Caco-2 (cell line): Measurements from ENCODE around the gene TSTD2. TPM values are rescaled to one million over a fixed set of nuclear protein-coding genes. Genes with fewer than 3 reads are reported as not detected.

ENCODE experiments used
- Bru-seq: library from RNA; stranded (reverse); fragments of 400-500 nt; gene quantifications from one replicate; lab custom pipeline; 2021; lab: Mats Ljungman, UMichigan
- BruChase-seq, 2 experiments: library from RNA; stranded (reverse); fragments of 400-500 nt; gene quantifications; one replicate each; lab custom pipeline; 2021; lab: Mats Ljungman, UMichigan
- BruUV-seq: library from RNA; stranded (reverse); fragments of 400-500 nt; replicated peaks from 2 replicates; lab custom pipeline; 2021; lab: Mats Ljungman, UMichigan
- CTCF ChIA-PET: fragments of 300-600 bp; sonication (Branson Sonifier 250); formaldehyde crosslinking; loops from one replicate; lab custom pipeline; 2022; ENCODE audit warnings: antibody characterized with exemption; lab: Charles Lee
- POLR2A ChIA-PET: fragments of 300-600 bp; sonication (Branson Sonifier 250); formaldehyde crosslinking; loops from one replicate; lab custom pipeline; 2022; ENCODE audit warnings: antibody characterized with exemption; lab: Charles Lee
- DNase-seq, 2 experiments: peaks; one replicate each; pipeline versions ENCODE4 v3.0.0 to v3.0.0-alpha.2; 2020 to 2022
- H3K27me3 ChIP-seq: replicated peaks from 2 replicates; pipeline ENCODE4 v1.6.0; 2011; ENCODE audit warnings: low read length; ENCODE audit not compliant: control insufficient read depth, insufficient read depth
- H3K36me3 ChIP-seq: 2 replicates; pipeline ENCODE4 v1.5.1; 2011; ENCODE audit warnings: low read length; ENCODE audit not compliant: control insufficient read depth, insufficient read depth
- H3K4me1 ChIP-seq: fragments of 250-450 bp; sonication (Bioruptor Pico); 2 replicates; pipeline ENCODE4 v1.5.1; 2020; ENCODE audit warnings: mild to moderate bottlenecking
- H3K4me3 ChIP-seq: 2 replicates; pipeline ENCODE4 v1.5.1; 2011; ENCODE audit warnings: low read depth, mild to moderate bottlenecking, control low read depth, low read length
- H3K9me3 ChIP-seq: fragments of 250-450 bp; sonication (Bioruptor Pico); 2 replicates; pipeline ENCODE4 v1.5.1; 2020; ENCODE audit warnings: mild to moderate bottlenecking, moderate library complexity
- H3K27ac Mint-ChIP-seq: one replicate; pipeline ENCODE4 v1.8.0; 2022; ENCODE audit warnings: mixed read lengths; ENCODE audit not compliant: unreplicated experiment
- H3K27me3 Mint-ChIP-seq: one replicate; pipeline ENCODE4 v1.8.0; 2022; ENCODE audit warnings: mixed read lengths; ENCODE audit not compliant: insufficient read depth, unreplicated experiment
- H3K36me3 Mint-ChIP-seq: one replicate; pipeline ENCODE4 v1.8.0; 2022; ENCODE audit warnings: mild to moderate bottlenecking, mixed read lengths; ENCODE audit not compliant: insufficient read depth, unreplicated experiment
- H3K4me1 Mint-ChIP-seq: one replicate; pipeline ENCODE4 v1.8.0; 2022; ENCODE audit warnings: low read depth, mixed read lengths; ENCODE audit not compliant: unreplicated experiment
- H3K4me3 Mint-ChIP-seq: one replicate; pipeline ENCODE4 v1.8.0; 2022; ENCODE audit warnings: mild to moderate bottlenecking, moderate library complexity, mixed read lengths; ENCODE audit not compliant: unreplicated experiment
- H3K9me3 Mint-ChIP-seq: one replicate; pipeline ENCODE4 v1.8.0; 2022; ENCODE audit warnings: mixed read lengths; ENCODE audit not compliant: unreplicated experiment
- CTCF ChIP-seq, 2 experiments: fragments of 200-600 bp in 1 of 2; IDR thresholded peaks; 1 replicate in 1 of 2; 2 replicates in 1 of 2; pipeline versions ENCODE4 v1.5.1 to v1.8.0; 2011 to 2022; ENCODE audit warnings: antibody characterized with exemption in 1 of 2, control low read depth in 1 of 2, inconsistent platforms in 1 of 2, low read depth in 1 of 2, low read length in 1 of 2, mild to moderate bottlenecking in 1 of 2, moderate library complexity in 1 of 2; ENCODE audit not compliant: insufficient read depth in 1 of 2, severe bottlenecking in 1 of 2, unreplicated experiment in 1 of 2
- intact Hi-C: fragments of 100-400 bp; cut with micrococcal nuclease; formaldehyde crosslinking; loops from one replicate; pipeline ENCODE4 v1.10.0; 2022; ENCODE audit not compliant: unreplicated experiment
- long read RNA-seq: library from polyadenylated mRNA; stranded (forward); transcript quantifications from one replicate; pipeline ENCODE4 v2.0.0, GENCODE V29; 2022
- total RNA-seq: library from RNA; stranded (reverse); gene quantifications from 2 replicates; pipeline ENCODE4 v1.2.3, GENCODE V29; 2022

TSTD2 gene
- total RNA-seq (20.7 and 21.4 TPM in 2 replicates), Bru-seq, nascent RNA (percentile 85 among the genes with signal in this experiment), BruChase-seq, experiment 1, labeled RNA remaining after a 2-hour chase (percentile 81 among the genes with signal in this experiment), BruChase-seq, experiment 2, labeled RNA remaining after a 6-hour chase (percentile 70 among the genes with signal in this experiment)
- long read RNA-seq, full-length matches to known transcripts = 26 of 38 reads
- long read RNA-seq, partial matches to known transcripts = 0 of 38 reads
- long read RNA-seq, other reads (novel, unspliced or antisense) = 12 of 38 reads

GRCh38 chr9:97632985-97633858, at the start of gene TSTD2, which contains the start of gene NCBP1:
TSTD2 (minus strand) TSS chr9:97633368; CDS start chr9:97627562, 5,806 bp downstream.
NCBP1 (plus strand) TSS chr9:97633821; CDS start chr9:97633882, 61 bp downstream.
- no TSS peak for BruUV-seq
- H3K27me3 ChIP-seq = no peaks in the 10 kb centered on the region
- H3K9me3 Mint-ChIP-seq = no peaks in the 10 kb centered on the region
- intact Hi-C loops = loop anchor here (2.0 to 5.0 kb wide), 2 partner anchors 64 to 354 kb away; partner anchors contain the start of gene XPA
- H3K27ac Mint-ChIP-seq = peak within 1 kb of the TSS; percentile 100
- H3K4me3 ChIP-seq = peak within 1 kb of the TSS; percentile 99
- no peaks in the 10 kb centered on the region for H3K27me3 Mint-ChIP-seq
- H3K4me1 ChIP-seq = peaks cover 5% of the 10 kb centered on the region
- no peak for TF ChIP-seq CTCF (IDR thresholded peaks at IDR 0.05; ENCODE audit: insufficient read depth in 1 of 2, low read depth in 1 of 2, low read length in 1 of 2, severe bottlenecking in 1 of 2, unreplicated experiment in 1 of 2)
- POLR2A ChIA-PET = interaction anchor here (0.6 to 1.9 kb wide), 29 partner anchors 9 to 1520 kb away, joined by 3 to 15 read pairs (median 6); partner anchors contain the start of genes ANP32B, CORO2A, TBC1D2 and TMOD1
- DNase-seq = peak; percentile 98
- H3K4me3 Mint-ChIP-seq = peak within 1 kb of the TSS; percentile 95
- H3K36me3 ChIP-seq = no peaks in the 10 kb centered on the region
- no peaks in the 10 kb centered on the region for H3K9me3 ChIP-seq
- H3K4me1 Mint-ChIP-seq = peaks cover 15% of the 10 kb centered on the region
- H3K36me3 Mint-ChIP-seq = peaks cover 29% of the 10 kb centered on the region
- CTCF ChIA-PET = interaction anchor here (0.6 to 2.5 kb wide), 13 partner anchors 18 to 1289 kb away, joined by 3 to 12 read pairs (median 4); partner anchors contain the start of genes NANS, TMOD1 and XPA

DNA sequence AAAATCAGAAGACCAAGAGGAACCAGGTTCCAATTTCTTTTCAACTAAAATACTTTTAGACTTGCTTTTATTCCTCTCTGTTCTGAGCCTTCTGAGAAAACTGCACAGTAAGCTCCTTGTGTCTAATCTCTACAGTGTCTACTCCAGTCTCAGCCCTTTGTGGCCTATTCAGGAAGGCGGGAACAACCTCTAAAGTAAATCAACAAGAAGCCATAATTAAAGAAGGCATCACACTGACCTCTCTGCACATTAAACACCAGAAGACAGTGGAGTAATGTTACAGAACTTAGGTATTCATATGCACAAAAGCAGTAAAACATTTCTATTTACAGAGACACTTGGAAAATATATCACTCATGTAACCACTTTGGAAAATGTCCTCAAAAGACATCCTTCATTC, 49.1 kb upstream of the TSTD2 start:
- BruUV-seq = no TSS peak
- Histone ChIP-seq H3K36me3 (no peaks in the 10 kb centered on the region; the same call in none of the 2 replicates), H3K4me3 (no peak overlapping the region), H3K4me1 (no peaks in the 10 kb centered on the region), H3K9me3 (no peaks in the 10 kb centered on the region), H3K27me3 (no peaks in the 10 kb centered on the region)
- TF ChIP-seq CTCF (IDR thresholded peaks at IDR 0.05; ENCODE audit: insufficient read depth in 1 of 2, low read depth in 1 of 2, low read length in 1 of 2, severe bottlenecking in 1 of 2, unreplicated experiment in 1 of 2) = no peak
- Mint-ChIP-seq H3K4me1 (peaks cover under 1% of the 10 kb centered on the region), H3K27me3 (no peaks in the 10 kb centered on the region), H3K4me3 (no peak overlapping the region), H3K27ac (no peak overlapping the region), H3K36me3 (peaks cover 81% of the 10 kb centered on the region), H3K9me3 (no peaks in the 10 kb centered on the region)
- POLR2A ChIA-PET = no interaction called here
- DNase-seq = no peak
- intact Hi-C loops = no loop called here
- CTCF ChIA-PET = no interaction called here

- no peaks in the 10 kb centered on the region for H3K9me3 ChIP-seq
- H3K4me1 Mint-ChIP-seq = no peaks in the 10 kb centered on the region
- ChIA-PET CTCF (no interaction called here), POLR2A (no interaction called here)
- H3K27ac Mint-ChIP-seq = peak overlapping the region; percentile 6
- no peaks in the 10 kb centered on the region for H3K36me3 ChIP-seq
- no peak overlapping the region for H3K4me3 ChIP-seq
- BruUV-seq = no TSS peak
- H3K4me1 ChIP-seq = 0 out of 2 replicates have a peak, but pooled peaks cover 3% of the 10 kb centered on the region
- H3K9me3 Mint-ChIP-seq = no peaks in the 10 kb centered on the region
- DNase-seq = no peak
- intact Hi-C loops = no loop called here
- no peak overlapping the region for H3K4me3 Mint-ChIP-seq
- H3K27me3 ChIP-seq = no peaks in the 10 kb centered on the region
- peaks cover 94% of the 10 kb centered on the region for H3K36me3 Mint-ChIP-seq
- TF ChIP-seq CTCF (IDR thresholded peaks at IDR 0.05; ENCODE audit: insufficient read depth in 1 of 2, low read depth in 1 of 2, low read length in 1 of 2, severe bottlenecking in 1 of 2, unreplicated experiment in 1 of 2) = no peak
- H3K27me3 Mint-ChIP-seq = no peaks in the 10 kb centered on the region
Observed at GRCh38 chr9:97675655-97676054, 42.5 kb upstream of the TSTD2 start.
